ENCODE data around the gene TSPY3.
"Not testable (repeated sequence)": the region's sequence is repeated elsewhere in the genome, so short reads cannot be mapped to it uniquely, and the experiment has no call there.

TSPY3 gene, protein sequence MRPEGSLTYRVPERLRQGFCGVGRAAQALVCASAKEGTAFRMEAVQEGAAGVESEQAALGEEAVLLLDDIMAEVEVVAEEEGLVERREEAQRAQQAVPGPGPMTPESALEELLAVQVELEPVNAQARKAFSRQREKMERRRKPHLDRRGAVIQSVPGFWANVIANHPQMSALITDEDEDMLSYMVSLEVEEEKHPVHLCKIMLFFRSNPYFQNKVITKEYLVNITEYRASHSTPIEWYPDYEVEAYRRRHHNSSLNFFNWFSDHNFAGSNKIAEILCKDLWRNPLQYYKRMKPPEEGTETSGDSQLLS

DNA sequence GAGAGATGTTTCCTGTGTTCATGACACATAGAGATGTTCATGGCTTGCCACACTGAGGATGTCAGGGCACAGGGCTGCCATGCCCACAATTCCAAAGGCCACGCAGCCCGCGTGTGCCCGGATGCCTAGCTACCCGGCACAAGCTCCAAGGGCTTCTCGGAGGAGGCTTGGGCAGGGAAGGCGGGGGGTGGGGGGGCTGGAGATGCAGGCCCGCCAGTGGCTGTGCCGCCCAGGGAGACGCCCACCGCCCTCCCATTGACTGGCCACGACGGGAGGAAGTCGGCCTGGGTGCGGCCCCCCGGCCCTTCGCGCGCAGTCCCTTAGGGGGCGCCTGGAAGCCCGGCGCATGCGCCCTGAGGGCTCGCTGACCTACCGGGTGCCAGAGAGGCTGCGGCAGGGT lies at the start of gene TSPY3:
Gene TSPY3, plus strand, starts transcription at position 301 of the 400 bp plus-strand sequence. Its CDS starts 46 bp downstream, at position 347.
- not testable (repeated sequence) for DNase-seq

DNA sequence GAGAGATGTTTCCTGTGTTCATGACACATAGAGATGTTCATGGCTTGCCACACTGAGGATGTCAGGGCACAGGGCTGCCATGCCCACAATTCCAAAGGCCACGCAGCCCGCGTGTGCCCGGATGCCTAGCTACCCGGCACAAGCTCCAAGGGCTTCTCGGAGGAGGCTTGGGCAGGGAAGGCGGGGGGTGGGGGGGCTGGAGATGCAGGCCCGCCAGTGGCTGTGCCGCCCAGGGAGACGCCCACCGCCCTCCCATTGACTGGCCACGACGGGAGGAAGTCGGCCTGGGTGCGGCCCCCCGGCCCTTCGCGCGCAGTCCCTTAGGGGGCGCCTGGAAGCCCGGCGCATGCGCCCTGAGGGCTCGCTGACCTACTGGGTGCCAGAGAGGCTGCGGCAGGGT lies 40.7 kb upstream of the TSPY3 start, which contains the start of gene TSPY8:
Gene TSPY8, plus strand, starts transcription at position 301 of the 400 bp plus-strand sequence. Its CDS starts 46 bp downstream, at position 347.
- DNase-seq, result not testable (repeated sequence)

DNA sequence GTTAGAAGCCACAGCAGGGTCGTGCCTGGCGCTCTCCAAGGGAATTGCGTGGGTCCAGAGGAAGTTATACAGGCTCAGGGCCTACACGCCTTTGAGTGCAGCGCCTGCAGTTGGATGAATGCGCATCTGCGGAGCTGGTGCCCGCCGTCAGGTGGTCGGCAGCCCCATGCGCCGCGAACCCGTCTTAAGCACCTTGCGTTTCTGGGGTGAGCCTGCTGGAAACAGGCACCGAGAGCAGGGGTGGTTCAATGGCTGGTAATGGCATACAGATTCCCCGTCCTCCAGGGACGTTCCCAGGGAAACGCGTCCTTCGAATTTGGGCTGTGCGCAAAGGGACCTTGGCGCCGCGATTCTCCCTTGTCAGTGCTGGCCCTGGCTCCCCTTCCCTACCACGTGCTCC lies 1.7 kb upstream of the TSPY3 start:
- not testable (repeated sequence) for DNase-seq

Data from NCI-H1694 treated with DMSO at 0.1 percent for 48 hours (cell line).